Testis (tissue), 3 donors: ENCODE results near the gene KCTD15. TPM values are rescaled to one million over a fixed set of nuclear protein-coding genes. Genes with fewer than 3 reads are reported as not detected.

ENCODE experiments used
- DNase-seq: peaks from one replicate; pipeline ENCODE4 v3.0.0-alpha.2; 2019
- H3K27ac ChIP-seq, 2 donors: fragments of 200-600 bp; sonication (generic); one replicate each; pipeline ENCODE4 v1.5.1; 2019
- H3K27me3 ChIP-seq: fragments of 200-600 bp; sonication (generic); one replicate; pipeline ENCODE4 v1.5.1; 2019
- H3K36me3 ChIP-seq: fragments of 200-600 bp; sonication (generic); one replicate; pipeline ENCODE4 v1.5.1; 2017; ENCODE audit warnings: low read depth; ENCODE audit errors: missing control alignments
- H3K4me1 ChIP-seq: fragments of 200-600 bp; sonication (generic); one replicate; pipeline ENCODE4 v1.5.1; 2019
- H3K4me3 ChIP-seq, 2 donors: fragments of 200-600 bp; sonication (generic); one replicate each; pipeline ENCODE4 v1.5.1; 2017 to 2019
- H3K9me3 ChIP-seq: fragments of 200-600 bp; sonication (generic); one replicate; pipeline ENCODE4 v1.5.1; 2017
- POLR2A ChIP-seq: fragments of 450-650 bp; IDR thresholded peaks from one replicate; pipeline ENCODE4 v1.6.1; 2017; ENCODE audit warnings: antibody characterized with exemption, mild to moderate bottlenecking, moderate library complexity
- WGBS, 2 donors: methylation state at CpG; one replicate each; pipeline ENCODE4 v1.1.5; 2018; 5-methylcytosine and 5-hydroxymethylcytosine counted together
- intact Hi-C: fragments of 100-400 bp; cut with DNase I; formaldehyde crosslinking; loops from one replicate; pipeline ENCODE4 v1.15.1; 2023; ENCODE audit warnings: low total_unique reads
- polyA plus RNA-seq: library from polyadenylated mRNA; stranded (reverse); fragments of 350-450 nt; fragmentation: Illumina TruSeq; extraction: RNeasy Lipid Tissue Mini Kit (QIAGEN cat#74804); gene quantifications from one replicate; pipeline ENCODE4 v1.2.3, GENCODE V29; 2014; ENCODE audit warnings: low read depth, low replicate concordance; ENCODE audit not compliant: insufficient read depth
- total RNA-seq, 2 donors: library from RNA; depleted of rRNA; stranded (reverse); fragments of >200 nt; gene quantifications; one replicate each; pipeline ENCODE4 v1.2.3, GENCODE V29; 2016
- TF ChIP-seq, protein P1 (sequence below), 3 experiments: fragments of 450-650 bp in 2 of 3; fragments of 200-600 bp in 1 of 3; sonication (generic) in 1 of 3; IDR thresholded peaks; one replicate each; pipeline ENCODE4 v1.5.1; 2016 to 2019; ENCODE audit warnings: antibody characterized with exemption in 3 of 3, mild to moderate bottlenecking in 2 of 3, moderate library complexity in 1 of 3

KCTD15 gene
- total and polyA plus RNA-seq, 3 donors from 2014 or later: 26.3 to 110 (median 61.9) TPM

DNA sequence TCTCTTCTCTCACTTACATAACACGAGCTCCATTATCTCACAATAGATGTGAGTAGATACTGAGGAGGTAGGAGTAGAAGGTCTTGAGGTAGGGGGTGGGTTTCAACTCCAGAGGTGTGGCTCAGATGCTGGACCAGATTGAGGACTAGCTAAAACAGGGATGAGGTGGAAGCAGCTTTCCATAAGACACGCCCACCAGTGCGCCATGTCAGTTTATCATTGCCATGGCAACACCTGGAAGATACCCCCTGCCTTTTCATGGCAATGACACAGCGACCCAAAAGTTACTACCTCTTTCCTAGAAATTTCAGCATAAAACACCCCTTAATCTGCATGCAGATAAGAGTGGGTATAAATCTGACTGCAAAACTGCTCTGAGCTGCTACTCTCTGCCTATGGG is 44.1 kb downstream of the KCTD15 start:
- no peak overlapping the region for H3K4me3 ChIP-seq
- H3K4me1 ChIP-seq: no peaks in the 10 kb centered on the region
- H3K9me3 ChIP-seq: no peaks in the 10 kb centered on the region
- H3K27me3 ChIP-seq: no peaks in the 10 kb centered on the region
- no peaks in the 10 kb centered on the region for H3K36me3 ChIP-seq
- intact Hi-C loops: no loop called here
- TF ChIP-seq, protein P1, sequence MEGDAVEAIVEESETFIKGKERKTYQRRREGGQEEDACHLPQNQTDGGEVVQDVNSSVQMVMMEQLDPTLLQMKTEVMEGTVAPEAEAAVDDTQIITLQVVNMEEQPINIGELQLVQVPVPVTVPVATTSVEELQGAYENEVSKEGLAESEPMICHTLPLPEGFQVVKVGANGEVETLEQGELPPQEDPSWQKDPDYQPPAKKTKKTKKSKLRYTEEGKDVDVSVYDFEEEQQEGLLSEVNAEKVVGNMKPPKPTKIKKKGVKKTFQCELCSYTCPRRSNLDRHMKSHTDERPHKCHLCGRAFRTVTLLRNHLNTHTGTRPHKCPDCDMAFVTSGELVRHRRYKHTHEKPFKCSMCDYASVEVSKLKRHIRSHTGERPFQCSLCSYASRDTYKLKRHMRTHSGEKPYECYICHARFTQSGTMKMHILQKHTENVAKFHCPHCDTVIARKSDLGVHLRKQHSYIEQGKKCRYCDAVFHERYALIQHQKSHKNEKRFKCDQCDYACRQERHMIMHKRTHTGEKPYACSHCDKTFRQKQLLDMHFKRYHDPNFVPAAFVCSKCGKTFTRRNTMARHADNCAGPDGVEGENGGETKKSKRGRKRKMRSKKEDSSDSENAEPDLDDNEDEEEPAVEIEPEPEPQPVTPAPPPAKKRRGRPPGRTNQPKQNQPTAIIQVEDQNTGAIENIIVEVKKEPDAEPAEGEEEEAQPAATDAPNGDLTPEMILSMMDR (IDR thresholded peaks at IDR 0.05): no peak
- TF ChIP-seq POLR2A: no peak
- no peak for DNase-seq
- WGBS, 2 donors: 70 to 90% methylated on average over 4 of the region's 4 CpGs
- H3K27ac ChIP-seq: no peak overlapping the region

GRCh38 chr19:33841685-33842084 is 45.0 kb downstream of the KCTD15 start:
- no peak overlapping the region for H3K4me3 ChIP-seq
- H3K9me3 ChIP-seq: no peaks in the 10 kb centered on the region
- no peak for DNase-seq
- no peaks in the 10 kb centered on the region for H3K27me3 ChIP-seq
- no peak overlapping the region for H3K27ac ChIP-seq
- H3K4me1 ChIP-seq: no peaks in the 10 kb centered on the region
- 89 to 92% methylated on average over 4 to 5 of the region's 5 CpGs for WGBS, 2 donors
- intact Hi-C loops: no loop called here
- no peaks in the 10 kb centered on the region for H3K36me3 ChIP-seq
- TF ChIP-seq POLR2A: no peak
- TF ChIP-seq, protein P1 (IDR thresholded peaks at IDR 0.05): no peak

DNA sequence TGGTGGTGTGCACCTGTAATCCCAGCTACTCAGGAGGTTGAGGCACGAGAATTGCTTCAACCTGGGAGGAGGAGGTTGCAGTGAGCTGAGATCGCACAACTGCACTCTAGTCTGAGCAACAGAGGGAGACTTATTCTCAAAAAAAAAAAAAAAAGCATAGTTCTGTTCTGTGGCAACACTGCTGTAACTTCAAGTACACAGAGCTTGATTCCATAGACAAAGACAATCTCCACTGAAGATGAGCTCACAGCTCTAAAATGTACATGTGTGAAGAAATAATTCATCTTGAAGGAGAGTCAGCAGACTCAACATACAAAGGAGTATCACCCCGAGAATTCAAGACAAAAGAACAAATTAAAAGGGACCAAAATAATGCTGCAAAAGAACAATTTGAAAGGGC is 47.8 kb downstream of the KCTD15 start:
- Histone ChIP-seq H3K36me3 (no peaks in the 10 kb centered on the region), H3K4me1 (no peaks in the 10 kb centered on the region), H3K27me3 (no peaks in the 10 kb centered on the region), H3K9me3 (no peaks in the 10 kb centered on the region), H3K4me3 (no peak overlapping the region), H3K27ac (no peak overlapping the region)
- TF ChIP-seq, protein P1 (IDR thresholded peaks at IDR 0.05): no peak
- no peak for TF ChIP-seq POLR2A
- WGBS, 2 donors: 73 to 83% methylated on average over 3 of the region's 3 CpGs
- intact Hi-C loops: no loop called here
- DNase-seq: no peak

- Histone ChIP-seq H3K36me3 (no peaks in the 10 kb centered on the region), H3K9me3 (no peaks in the 10 kb centered on the region), H3K4me1 (no peaks in the 10 kb centered on the region), H3K27ac (no peak overlapping the region), H3K27me3 (no peaks in the 10 kb centered on the region), H3K4me3 (no peak overlapping the region)
- intact Hi-C loops: no loop called here
- no peak for DNase-seq
- 85 to 86% methylated on average over 2 of the region's 2 CpGs for WGBS, 2 donors
- TF ChIP-seq, protein P1 (IDR thresholded peaks at IDR 0.05): no peak
- no peak for TF ChIP-seq POLR2A
These were observed 48.8 kb downstream of the KCTD15 start for GRCh38 chr19:33845498-33845897.

DNA sequence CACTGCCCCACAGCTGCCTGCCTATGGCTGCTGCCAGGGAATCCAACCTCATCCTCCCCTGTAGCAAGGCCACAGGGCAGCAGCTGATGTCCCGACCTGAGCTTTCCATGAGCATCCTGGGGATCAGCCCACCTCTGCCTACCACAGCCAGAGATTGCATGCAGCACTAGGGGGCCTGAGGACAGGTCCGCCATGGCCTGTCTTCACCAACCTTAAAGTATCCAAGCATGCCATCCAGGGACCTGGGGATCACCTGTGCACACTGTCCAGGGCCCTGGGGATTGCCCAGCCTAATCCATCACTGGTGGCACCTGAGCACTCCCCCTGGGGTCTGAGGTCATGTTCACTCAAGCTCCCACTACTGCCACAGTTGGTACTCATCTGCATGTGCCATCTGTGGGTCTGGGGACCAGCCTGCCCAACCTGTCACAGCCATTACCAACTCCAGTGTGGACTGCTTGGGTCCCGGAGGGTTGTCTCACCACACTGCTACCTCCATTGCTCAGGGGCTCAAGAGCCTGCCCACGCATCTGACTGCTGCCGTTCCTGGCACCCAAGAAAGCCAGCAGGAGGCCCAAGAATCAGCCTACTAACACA is 53.0 kb downstream of the KCTD15 start:
- Histone ChIP-seq H3K4me3 (no peak overlapping the region), H3K27ac (no peak overlapping the region), H3K36me3 (no peaks in the 10 kb centered on the region), H3K9me3 (no peaks in the 10 kb centered on the region), H3K4me1 (no peaks in the 10 kb centered on the region), H3K27me3 (no peaks in the 10 kb centered on the region)
- 85 to 91% methylated on average over 5 of the region's 5 CpGs for WGBS, 2 donors
- intact Hi-C loops: no loop called here
- DNase-seq: no peak
- no peak for TF ChIP-seq POLR2A
- TF ChIP-seq, protein P1 (IDR thresholded peaks at IDR 0.05): no peak
